Caco-2 (cell line): Measurements from ENCODE around the gene RPL39L. TPM values are rescaled to one million over a fixed set of nuclear protein-coding genes. Genes with fewer than 3 reads are reported as not detected.

Experiments used
- BruUV-seq: library from RNA; stranded (reverse); fragments of 400-500 nt; replicated peaks from 2 replicates; lab custom pipeline; 2021; lab: Mats Ljungman, UMichigan
- CTCF ChIA-PET: fragments of 300-600 bp; sonication (Branson Sonifier 250); formaldehyde crosslinking; loops from one replicate; lab custom pipeline; 2022; ENCODE audit warnings: antibody characterized with exemption; lab: Charles Lee
- POLR2A ChIA-PET: fragments of 300-600 bp; sonication (Branson Sonifier 250); formaldehyde crosslinking; loops from one replicate; lab custom pipeline; 2022; ENCODE audit warnings: antibody characterized with exemption; lab: Charles Lee
- DNase-seq, 2 experiments: peaks; one replicate each; pipeline versions ENCODE4 v3.0.0 to v3.0.0-alpha.2; 2020 to 2022
- H3K27me3 ChIP-seq: replicated peaks from 2 replicates; pipeline ENCODE4 v1.6.0; 2011; ENCODE audit warnings: low read length; ENCODE audit not compliant: control insufficient read depth, insufficient read depth
- H3K36me3 ChIP-seq: 2 replicates; pipeline ENCODE4 v1.5.1; 2011; ENCODE audit warnings: low read length; ENCODE audit not compliant: control insufficient read depth, insufficient read depth
- H3K4me1 ChIP-seq: fragments of 250-450 bp; sonication (Bioruptor Pico); 2 replicates; pipeline ENCODE4 v1.5.1; 2020; ENCODE audit warnings: mild to moderate bottlenecking
- H3K4me3 ChIP-seq: 2 replicates; pipeline ENCODE4 v1.5.1; 2011; ENCODE audit warnings: low read depth, mild to moderate bottlenecking, control low read depth, low read length
- H3K9me3 ChIP-seq: fragments of 250-450 bp; sonication (Bioruptor Pico); 2 replicates; pipeline ENCODE4 v1.5.1; 2020; ENCODE audit warnings: mild to moderate bottlenecking, moderate library complexity
- H3K27ac Mint-ChIP-seq: one replicate; pipeline ENCODE4 v1.8.0; 2022; ENCODE audit warnings: mixed read lengths; ENCODE audit not compliant: unreplicated experiment
- H3K27me3 Mint-ChIP-seq: one replicate; pipeline ENCODE4 v1.8.0; 2022; ENCODE audit warnings: mixed read lengths; ENCODE audit not compliant: insufficient read depth, unreplicated experiment
- H3K36me3 Mint-ChIP-seq: one replicate; pipeline ENCODE4 v1.8.0; 2022; ENCODE audit warnings: mild to moderate bottlenecking, mixed read lengths; ENCODE audit not compliant: insufficient read depth, unreplicated experiment
- H3K4me1 Mint-ChIP-seq: one replicate; pipeline ENCODE4 v1.8.0; 2022; ENCODE audit warnings: low read depth, mixed read lengths; ENCODE audit not compliant: unreplicated experiment
- H3K4me3 Mint-ChIP-seq: one replicate; pipeline ENCODE4 v1.8.0; 2022; ENCODE audit warnings: mild to moderate bottlenecking, moderate library complexity, mixed read lengths; ENCODE audit not compliant: unreplicated experiment
- H3K9me3 Mint-ChIP-seq: one replicate; pipeline ENCODE4 v1.8.0; 2022; ENCODE audit warnings: mixed read lengths; ENCODE audit not compliant: unreplicated experiment
- CTCF ChIP-seq, 2 experiments: fragments of 200-600 bp in 1 of 2; IDR thresholded peaks; 1 replicate in 1 of 2; 2 replicates in 1 of 2; pipeline versions ENCODE4 v1.5.1 to v1.8.0; 2011 to 2022; ENCODE audit warnings: antibody characterized with exemption in 1 of 2, control low read depth in 1 of 2, inconsistent platforms in 1 of 2, low read depth in 1 of 2, low read length in 1 of 2, mild to moderate bottlenecking in 1 of 2, moderate library complexity in 1 of 2; ENCODE audit not compliant: insufficient read depth in 1 of 2, severe bottlenecking in 1 of 2, unreplicated experiment in 1 of 2
- intact Hi-C: fragments of 100-400 bp; cut with micrococcal nuclease; formaldehyde crosslinking; loops from one replicate; pipeline ENCODE4 v1.10.0; 2022; ENCODE audit not compliant: unreplicated experiment
- total RNA-seq: library from RNA; stranded (reverse); gene quantifications from 2 replicates; pipeline ENCODE4 v1.2.3, GENCODE V29; 2022

Gene RPL39L
- total RNA-seq, 1 experiment from 2014 or later: 1.8 TPM

DNA sequence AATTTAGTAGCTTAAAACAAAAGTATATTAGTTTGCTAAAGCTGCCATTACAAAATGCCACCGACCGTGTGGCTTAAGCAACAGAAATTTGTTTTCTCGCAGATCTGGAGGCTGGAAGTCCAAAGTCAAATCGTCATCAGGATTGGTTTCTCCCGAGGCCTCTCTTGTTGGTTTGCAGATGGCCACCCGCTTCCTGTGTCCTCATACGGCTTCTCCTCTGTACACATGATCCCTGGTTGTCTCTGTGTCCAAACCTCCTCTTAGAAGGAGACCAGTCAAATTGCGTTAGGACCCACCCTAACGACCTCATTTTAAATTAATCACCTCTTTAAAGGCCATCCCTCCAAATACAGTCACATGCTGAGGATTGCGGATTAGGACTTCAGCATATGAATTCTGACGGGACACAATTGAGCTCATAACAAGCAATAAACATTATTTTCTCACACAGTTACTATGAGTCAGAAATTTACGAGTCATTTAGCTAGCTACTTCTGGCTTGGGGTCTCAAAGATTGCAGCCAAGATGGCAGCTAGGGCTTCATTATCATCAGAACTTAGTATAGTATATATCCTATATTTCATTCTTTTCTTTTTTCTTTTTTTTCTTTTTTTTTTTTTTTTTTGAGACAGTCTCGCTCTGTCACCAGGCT lies 58.4 kb downstream of the RPL39L start:
- DNase-seq: no peak
- no peak for TF ChIP-seq CTCF (IDR thresholded peaks at IDR 0.05; ENCODE audit: insufficient read depth in 1 of 2, low read depth in 1 of 2, low read length in 1 of 2, severe bottlenecking in 1 of 2, unreplicated experiment in 1 of 2)
- no TSS peak for BruUV-seq
- Histone ChIP-seq H3K36me3 (no peaks in the 10 kb centered on the region), H3K4me1 (no peaks in the 10 kb centered on the region), H3K27me3 (no peaks in the 10 kb centered on the region), H3K9me3 (no peaks in the 10 kb centered on the region), H3K4me3 (no peak overlapping the region)
- CTCF ChIA-PET: no interaction called here
- Mint-ChIP-seq H3K9me3 (no peaks in the 10 kb centered on the region), H3K4me3 (no peak overlapping the region), H3K27me3 (no peaks in the 10 kb centered on the region), H3K4me1 (no peaks in the 10 kb centered on the region), H3K36me3 (peaks cover 5% of the 10 kb centered on the region), H3K27ac (no peak overlapping the region)
- POLR2A ChIA-PET: no interaction called here
- intact Hi-C loops: no loop called here

DNA sequence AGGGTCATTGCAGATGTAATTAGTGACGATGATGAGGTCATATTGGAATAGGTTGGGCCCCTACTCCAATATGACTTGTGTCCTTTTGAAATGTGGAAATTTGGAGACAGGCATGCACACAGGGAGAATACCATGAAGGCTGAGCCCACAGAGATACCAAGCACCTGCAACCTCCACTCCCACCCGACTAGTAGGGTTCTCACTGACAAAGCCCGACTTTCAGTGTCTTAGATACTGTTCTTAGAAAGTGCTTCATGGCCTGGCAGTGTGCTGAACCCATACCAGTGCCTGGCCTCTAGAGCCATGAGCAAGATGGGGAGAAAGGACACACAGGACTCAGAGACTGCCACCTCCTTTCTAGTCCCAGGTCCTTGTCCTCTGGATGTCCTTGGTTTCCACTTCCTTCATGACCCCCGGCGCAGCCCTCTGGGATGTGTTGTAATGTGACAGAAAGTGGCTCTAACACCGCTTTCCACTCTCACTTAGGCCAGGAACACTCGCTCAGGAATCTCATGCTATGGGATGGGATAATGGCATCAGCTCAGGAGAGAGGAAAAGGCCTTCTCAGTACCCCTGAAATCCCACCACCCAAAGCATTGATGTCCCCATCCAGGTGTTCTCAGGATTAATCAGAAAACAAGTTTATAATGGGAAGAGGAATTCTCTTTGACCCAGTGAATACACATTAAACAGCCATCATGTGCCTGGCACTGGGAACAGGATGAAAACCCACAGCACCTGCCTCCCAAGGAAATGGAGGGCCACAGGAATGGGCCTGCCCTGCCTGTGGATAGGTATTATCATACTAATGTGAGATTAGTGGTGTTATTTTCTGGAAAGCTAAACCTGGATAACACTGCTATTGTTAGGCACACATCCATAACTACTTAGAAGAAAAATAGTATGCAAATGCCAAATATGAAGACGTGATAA lies 59.9 kb downstream of the RPL39L start:
- DNase-seq: no peak
- Histone ChIP-seq H3K4me1 (no peaks in the 10 kb centered on the region), H3K9me3 (no peaks in the 10 kb centered on the region), H3K4me3 (no peak overlapping the region), H3K27me3 (no peaks in the 10 kb centered on the region), H3K36me3 (no peaks in the 10 kb centered on the region)
- ChIA-PET CTCF (no interaction called here), POLR2A (no interaction called here)
- H3K27me3 Mint-ChIP-seq: no peaks in the 10 kb centered on the region
- H3K9me3 Mint-ChIP-seq: no peaks in the 10 kb centered on the region
- no peaks in the 10 kb centered on the region for H3K4me1 Mint-ChIP-seq
- BruUV-seq: no TSS peak
- no peak overlapping the region for H3K27ac Mint-ChIP-seq
- H3K36me3 Mint-ChIP-seq: peaks cover 5% of the 10 kb centered on the region
- TF ChIP-seq CTCF (IDR thresholded peaks at IDR 0.05; ENCODE audit: insufficient read depth in 1 of 2, low read depth in 1 of 2, low read length in 1 of 2, severe bottlenecking in 1 of 2, unreplicated experiment in 1 of 2): no peak
- intact Hi-C loops: no loop called here
- H3K4me3 Mint-ChIP-seq: no peak overlapping the region

DNA sequence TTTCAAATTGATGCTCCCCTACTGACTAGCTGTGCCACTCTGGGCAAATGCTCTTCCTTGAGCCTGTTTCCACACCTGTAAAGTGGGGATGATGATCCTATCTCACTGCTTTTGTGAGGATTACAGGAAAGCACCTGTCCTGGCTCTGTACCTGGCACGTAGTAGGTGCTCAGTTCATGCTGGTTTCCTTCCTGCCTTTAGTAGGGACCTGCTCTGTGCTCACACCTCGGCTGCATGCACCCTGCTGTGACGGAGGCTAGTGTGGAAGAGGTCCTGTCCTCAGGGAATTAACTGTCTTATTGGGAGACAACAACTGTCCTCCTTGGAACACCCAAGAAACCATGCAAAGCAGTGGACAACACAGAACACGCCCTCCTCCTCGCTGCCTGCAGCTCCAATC lies 61.8 kb downstream of the RPL39L start:
- Mint-ChIP-seq H3K4me1 (no peaks in the 10 kb centered on the region), H3K4me3 (no peak overlapping the region), H3K27me3 (no peaks in the 10 kb centered on the region), H3K36me3 (peaks cover 5% of the 10 kb centered on the region), H3K27ac (no peak overlapping the region), H3K9me3 (no peaks in the 10 kb centered on the region)
- Histone ChIP-seq H3K4me3 (no peak overlapping the region), H3K4me1 (peaks cover 6% of the 10 kb centered on the region), H3K36me3 (0 out of 2 replicates have a peak, but pooled peaks cover 1% of the 10 kb centered on the region), H3K27me3 (no peaks in the 10 kb centered on the region), H3K9me3 (no peaks in the 10 kb centered on the region)
- CTCF ChIA-PET: no interaction called here
- POLR2A ChIA-PET: no interaction called here
- BruUV-seq: no TSS peak
- TF ChIP-seq CTCF (IDR thresholded peaks at IDR 0.05; ENCODE audit: insufficient read depth in 1 of 2, low read depth in 1 of 2, low read length in 1 of 2, severe bottlenecking in 1 of 2, unreplicated experiment in 1 of 2): no peak
- no peak for DNase-seq
- intact Hi-C loops: no loop called here
